IMR-90 (cell line): ENCODE data around the gene MEGF11. TPM values are rescaled to one million over a fixed set of nuclear protein-coding genes. Genes with fewer than 3 reads are reported as not detected.

ENCODE experiments used
- ATAC-seq: fragments of 200-7000 bp; cut with Tn5 transposase; 2 replicates; pipeline ENCODE4 v1.9.1; 2020; ENCODE audit warnings: low read depth, mild to moderate bottlenecking, moderate library complexity
- BruUV-seq: library from RNA; stranded (reverse); fragments of 400-500 nt; replicated peaks from 2 replicates; lab custom pipeline; 2021; lab: Mats Ljungman, UMichigan
- CTCF ChIA-PET: fragments of 300-600 bp; formaldehyde crosslinking; extraction: SDS; loops from one replicate; lab custom pipeline; 2021; ENCODE audit warnings: antibody characterized with exemption; lab: Yijun Ruan, JAX
- POLR2A ChIA-PET: fragments of 300-600 bp; sonication (Branson Sonifier 250); formaldehyde crosslinking; loops from one replicate; lab custom pipeline; 2022; ENCODE audit warnings: antibody characterized with exemption; ENCODE audit not compliant: unreplicated experiment; lab: Charles Lee
- DNase-seq: peaks from one replicate; pipeline ENCODE4 v3.0.0; 2013
- H2AFZ ChIP-seq: replicated peaks from 2 replicates; pipeline ENCODE3; 2013; ENCODE audit warnings: low read length, mild to moderate bottlenecking; ENCODE audit not compliant: poor library complexity
- H2AK5ac ChIP-seq: 2 replicates; pipeline ENCODE4 v1.6.1; 2013; ENCODE audit warnings: low read depth, low read length, inconsistent platforms
- H2AK9ac ChIP-seq: replicated peaks from 2 replicates; pipeline ENCODE3; 2013; ENCODE audit warnings: mild to moderate bottlenecking, low read depth, low read length, moderate library complexity; ENCODE audit not compliant: poor library complexity
- H2BK120ac ChIP-seq: 2 replicates; pipeline ENCODE4 v1.6.1; 2013; ENCODE audit warnings: low read depth, low read length, inconsistent platforms
- H2BK15ac ChIP-seq: 3 replicates; pipeline ENCODE4 v1.6.1; 2013; ENCODE audit warnings: low read depth, low read length, inconsistent platforms
- H2BK20ac ChIP-seq: 2 replicates; pipeline ENCODE4 v1.6.1; 2013; ENCODE audit warnings: low read depth, mild to moderate bottlenecking, inconsistent platforms, low read length, moderate library complexity
- H2BK5ac ChIP-seq: 2 replicates; pipeline ENCODE4 v1.6.1; 2013; ENCODE audit warnings: mild to moderate bottlenecking, low read depth, low read length, inconsistent platforms; ENCODE audit not compliant: poor library complexity, severe bottlenecking
- H3K14ac ChIP-seq: replicated peaks from 2 replicates; pipeline ENCODE4 v1.6.1; 2013; ENCODE audit warnings: low read depth, low read length, inconsistent platforms
- H3K18ac ChIP-seq: 2 replicates; pipeline ENCODE4 v1.6.1; 2013; ENCODE audit warnings: low read depth, low read length, control low read depth
- H3K23ac ChIP-seq: 2 replicates; pipeline ENCODE4 v1.6.1; 2013; ENCODE audit warnings: low read depth, low read length, inconsistent platforms
- H3K27ac ChIP-seq: 2 replicates; pipeline ENCODE4 v1.5.1; 2013; ENCODE audit warnings: mild to moderate bottlenecking, control low read depth, low read length; ENCODE audit not compliant: insufficient read depth
- H3K27me3 ChIP-seq: 2 replicates; pipeline ENCODE4 v1.6.1; 2013; ENCODE audit warnings: low read length; ENCODE audit not compliant: control insufficient read depth, insufficient read depth
- H3K36me3 ChIP-seq: 2 replicates; pipeline ENCODE4 v1.6.1; 2013; ENCODE audit warnings: low read length, mixed read lengths; ENCODE audit not compliant: control insufficient read depth, insufficient read depth
- H3K4ac ChIP-seq: 2 replicates; pipeline ENCODE4 v1.6.1; 2013; ENCODE audit warnings: low read depth, low read length, inconsistent platforms
- H3K4me1 ChIP-seq: 2 replicates; pipeline ENCODE4 v1.6.1; 2013; ENCODE audit warnings: low read length, mixed read lengths; ENCODE audit not compliant: control insufficient read depth, insufficient read depth
- H3K4me2 ChIP-seq: 2 replicates; pipeline ENCODE4 v1.6.1; 2013; ENCODE audit warnings: low read depth, mild to moderate bottlenecking, control low read depth, low read length, moderate library complexity
- H3K4me3 ChIP-seq: 2 replicates; pipeline ENCODE4 v1.5.1; 2013; ENCODE audit warnings: low read depth, mild to moderate bottlenecking, control low read depth, low read length, moderate library complexity; ENCODE audit not compliant: insufficient read depth
- H3K56ac ChIP-seq: 2 replicates; pipeline ENCODE4 v1.6.1; 2013; ENCODE audit warnings: low read length, inconsistent platforms; ENCODE audit not compliant: insufficient read depth; ENCODE audit errors: extremely low read depth
- H3K79me1 ChIP-seq, 2 experiments: 2 replicates each; pipeline ENCODE4 v1.6.1; 2013; ENCODE audit warnings: low read length in 2 of 2, inconsistent platforms in 1 of 2, low read depth in 1 of 2
- H3K9ac ChIP-seq: 2 replicates; pipeline ENCODE4 v1.6.1; 2013; ENCODE audit warnings: low read depth, low read length, control low read depth
- H3K9me1 ChIP-seq: 2 replicates; pipeline ENCODE4 v1.6.1; 2013; ENCODE audit warnings: low read length, inconsistent platforms; ENCODE audit not compliant: insufficient read depth
- H3K9me3 ChIP-seq: 2 replicates; pipeline ENCODE4 v1.6.1; 2013; ENCODE audit warnings: low read length; ENCODE audit not compliant: control insufficient read depth, insufficient read depth
- H4K20me1 ChIP-seq: 2 replicates; pipeline ENCODE4 v1.6.1; 2013; ENCODE audit warnings: low read length, inconsistent platforms; ENCODE audit not compliant: insufficient read depth
- H4K5ac ChIP-seq: 2 replicates; pipeline ENCODE4 v1.6.1; 2013; ENCODE audit warnings: mild to moderate bottlenecking, low read depth, low read length, control low read depth
- H4K8ac ChIP-seq, 2 experiments: 2 replicates each; pipeline ENCODE4 v1.6.1; 2013; ENCODE audit warnings: low read depth in 2 of 2, low read length in 2 of 2, control low read depth in 1 of 2, inconsistent platforms in 1 of 2
- H4K91ac ChIP-seq: 2 replicates; pipeline ENCODE4 v1.6.1; 2013; ENCODE audit warnings: low read depth, low read length, inconsistent platforms; ENCODE audit not compliant: insufficient read depth
- BHLHE40 ChIP-seq: fragments of 150-350 bp; IDR thresholded peaks from 2 replicates; pipeline ENCODE4 v1.6.1; 2016; ENCODE audit warnings: mild to moderate bottlenecking, low read depth, low read length
- CEBPB ChIP-seq: IDR thresholded peaks from 2 replicates; pipeline ENCODE4 v1.6.1; 2012; ENCODE audit warnings: low read depth, low read length, improper control_type of control experiment
- CHD1 ChIP-seq: IDR thresholded peaks from 2 replicates; pipeline ENCODE4 v1.6.1; 2012; ENCODE audit warnings: low read depth, low read length, improper control_type of control experiment
- CTCF ChIP-seq: conservative IDR thresholded peaks from 2 replicates; pipeline ENCODE4 v1.5.1; 2012; ENCODE audit warnings: mild to moderate bottlenecking, low read depth, low read length, improper control_type of control experiment
- ELK1 ChIP-seq: fragments of 150-350 bp; IDR thresholded peaks from 2 replicates; pipeline ENCODE4 v1.6.1; 2016; ENCODE audit warnings: low read depth, mild to moderate bottlenecking, low read length, moderate library complexity, borderline replicate concordance
- FOS ChIP-seq: fragments of 150-350 bp; IDR thresholded peaks from 2 replicates; pipeline ENCODE4 v1.6.1; 2016; ENCODE audit warnings: low read depth, low read length
- MAFK ChIP-seq: IDR thresholded peaks from 2 replicates; pipeline ENCODE4 v1.6.1; 2012; ENCODE audit warnings: low read depth, low read length, improper control_type of control experiment
- MAZ ChIP-seq: IDR thresholded peaks from 2 replicates; pipeline ENCODE4 v1.6.1; 2012; ENCODE audit warnings: low read depth, mild to moderate bottlenecking, low read length, improper control_type of control experiment, moderate library complexity, borderline replicate concordance
- MXI1 ChIP-seq: IDR thresholded peaks from 2 replicates; pipeline ENCODE4 v1.6.1; 2012; ENCODE audit warnings: low read depth, mild to moderate bottlenecking, low read length, moderate library complexity, borderline replicate concordance
- NFE2L2 ChIP-seq: fragments of 150-350 bp; IDR thresholded peaks from 2 replicates; pipeline ENCODE4 v1.6.1; 2016; ENCODE audit warnings: low read depth, mild to moderate bottlenecking, low read length
- POLR2A ChIP-seq: IDR thresholded peaks from 2 replicates; pipeline ENCODE4 v1.6.1; 2012; ENCODE audit warnings: mild to moderate bottlenecking, low read depth, low read length
- RAD21 ChIP-seq: IDR thresholded peaks from 2 replicates; pipeline ENCODE4 v1.6.1; 2012; ENCODE audit warnings: low read length, improper control_type of control experiment
- RCOR1 ChIP-seq: IDR thresholded peaks from 2 replicates; pipeline ENCODE4 v1.6.1; 2012; ENCODE audit warnings: mild to moderate bottlenecking, low read length, improper control_type of control experiment; ENCODE audit not compliant: insufficient replicate concordance
- RFX5 ChIP-seq: IDR thresholded peaks from 2 replicates; pipeline ENCODE4 v1.8.0; 2012; ENCODE audit warnings: low read depth, mild to moderate bottlenecking, low read length, moderate library complexity
- SMC3 ChIP-seq: fragments of 150-350 bp; IDR thresholded peaks from 2 replicates; pipeline ENCODE4 v1.6.1; 2016; ENCODE audit warnings: low read depth, mild to moderate bottlenecking, antibody characterized with exemption, low read length, moderate library complexity
- USF2 ChIP-seq: fragments of 150-350 bp; IDR thresholded peaks from 2 replicates; pipeline ENCODE4 v1.6.1; 2017; ENCODE audit warnings: mild to moderate bottlenecking, antibody characterized with exemption, low read length, low read depth
- WGBS, 2 experiments: methylation state at CpG; one replicate each; pipeline versions ENCODE4 v1.1.5 to v1.1.7; 2013; ENCODE audit warnings: missing lambda C conversion rate in 2 of 2; ENCODE audit not compliant: insufficient read length in 1 of 2; ENCODE audit errors: extremely low coverage in 2 of 2; 5-methylcytosine and 5-hydroxymethylcytosine counted together
- dilution Hi-C: fragments of 300-500 bp; cut with HindIII; formaldehyde crosslinking; loops from one replicate; pipeline ENCODE4 v1.14.3; 2018; ENCODE audit warnings: low sequenced_read_pairs; ENCODE audit not compliant: unreplicated experiment
- in situ Hi-C: fragments of 300-500 bp; cut with MboI; formaldehyde crosslinking; loops from 3 replicates; pipeline ENCODE4 v1.14.3; 2019; ENCODE audit warnings: low sequenced_read_pairs, inconsistent platforms, mixed read lengths
- intact Hi-C: fragments of 100-400 bp; cut with micrococcal nuclease; formaldehyde crosslinking; loops from 2 replicates; pipeline ENCODE4 v1.10.0; 2022
- polyA plus RNA-seq, 3 experiments: library from polyadenylated mRNA; depleted of rRNA; stranded (reverse); fragments of >200 nt; gene quantifications; 2 replicates each; pipeline ENCODE4 v1.2.3, GENCODE V29; 2012; ENCODE audit warnings: low replicate concordance in 1 of 3
- total RNA-seq: library from RNA; depleted of rRNA; stranded (reverse); fragments of >200 nt; gene quantifications from 2 replicates; pipeline ENCODE4 v1.2.3, GENCODE V29; 2012

MEGF11 gene
- total and polyA plus RNA-seq, 2 of the 4 experiments (the other 2 are of a cell fraction): not detected

- H3K9me1 ChIP-seq: no peaks in the 10 kb centered on the region
- no peaks in the 10 kb centered on the region for H3K4me1 ChIP-seq
- no peak overlapping the region for H2AFZ ChIP-seq
- dilution Hi-C loops: no loop called here
- BruUV-seq: no TSS peak
- WGBS, 2 experiments: no CpG with 5 or more reads among the region's 4 CpGs
- H3K27ac ChIP-seq: no peak overlapping the region
- H2BK120ac ChIP-seq: no peak overlapping the region
- H4K8ac ChIP-seq: no peak overlapping the region
- H3K56ac ChIP-seq: no peak overlapping the region
- no peaks in the 10 kb centered on the region for H3K36me3 ChIP-seq
- H3K14ac ChIP-seq: no peak overlapping the region
- H3K9ac ChIP-seq: no peak overlapping the region
- H3K23ac ChIP-seq: no peak overlapping the region
- no peak overlapping the region for H3K4ac ChIP-seq
- ATAC-seq (no peak), DNase-seq (no peak)
- ChIA-PET CTCF (no interaction called here), POLR2A (no interaction called here)
- H3K4me3 ChIP-seq: no peak overlapping the region
- intact Hi-C loops: no loop called here
- H4K5ac ChIP-seq: no peak overlapping the region
- no peak overlapping the region for H2AK9ac ChIP-seq
- H2BK5ac ChIP-seq: no peak overlapping the region
- H3K18ac ChIP-seq: no peak overlapping the region
- no peaks in the 10 kb centered on the region for H4K20me1 ChIP-seq
- in situ Hi-C loops: no loop called here
- no peaks in the 10 kb centered on the region for H3K79me1 ChIP-seq
- H3K4me2 ChIP-seq: no peak overlapping the region
- no peak overlapping the region for H4K91ac ChIP-seq
- H3K27me3 ChIP-seq: peaks cover 43% of the 10 kb centered on the region
- H2AK5ac ChIP-seq: no peak overlapping the region
- no peak for TF ChIP-seq SMC3
- TF ChIP-seq MAFK: no peak
- no peak for TF ChIP-seq RCOR1
- TF ChIP-seq RFX5: no peak
- no peak for TF ChIP-seq RAD21
- TF ChIP-seq ELK1: no peak
- TF ChIP-seq POLR2A: no peak
- TF ChIP-seq FOS: no peak
- no peak for TF ChIP-seq MXI1
- TF ChIP-seq CEBPB: no peak
- no peak for TF ChIP-seq USF2
- no peak for TF ChIP-seq CTCF
- no peak for TF ChIP-seq NFE2L2
- TF ChIP-seq CHD1: no peak
- TF ChIP-seq BHLHE40: no peak
- TF ChIP-seq MAZ: no peak
- no peaks in the 10 kb centered on the region for H3K9me3 ChIP-seq
- H2BK20ac ChIP-seq: no peak overlapping the region
- no peak overlapping the region for H2BK15ac ChIP-seq
Observed at GRCh38 chr15:66215811-66216210, 37.7 kb downstream of the MEGF11 start.
